ENCODE measurements around the gene CCNJL. TPM values are rescaled to one million over a fixed set of nuclear protein-coding genes. Genes with fewer than 3 reads are reported as not detected.

CCNJL gene
- total and polyA plus RNA-seq, 4 donors, result 9.1 to 22.3 (median 13.4) TPM

GRCh38 chr5:160286947-160287346 is 25.4 kb downstream of the CCNJL start:
- no peaks in the 10 kb centered on the region for H3K9me3 ChIP-seq (ENCODE audit: control insufficient read depth in 4 of 4, insufficient read depth in 3 of 4, low read length in 3 of 4)
- H3K4me1 ChIP-seq (ENCODE audit: control insufficient read depth in 5 of 5, insufficient read depth in 5 of 5, low read length in 5 of 5), result peaks cover 4 to 22% (median 11%) of the 10 kb centered on the region in 5 donors
- DNase-seq (no peak), ATAC-seq (ENCODE audit: insufficient read depth, low FRiP score) (no peak)
- H3K36me3 ChIP-seq (ENCODE audit: control insufficient read depth in 4 of 4, insufficient read depth in 4 of 4, low read length in 4 of 4), result no peaks in the 10 kb centered on the region
- peak overlapping the region; percentile 57 to 70 for H3K27ac ChIP-seq (ENCODE audit: low read depth in 1 of 2, low read length in 1 of 2)
- H3K4me3 ChIP-seq, result no peak overlapping the region
- no peak overlapping the region for H3K9ac ChIP-seq (ENCODE audit: insufficient read depth in 1 of 2, low read length in 2 of 2)
- TF ChIP-seq, protein P1, sequence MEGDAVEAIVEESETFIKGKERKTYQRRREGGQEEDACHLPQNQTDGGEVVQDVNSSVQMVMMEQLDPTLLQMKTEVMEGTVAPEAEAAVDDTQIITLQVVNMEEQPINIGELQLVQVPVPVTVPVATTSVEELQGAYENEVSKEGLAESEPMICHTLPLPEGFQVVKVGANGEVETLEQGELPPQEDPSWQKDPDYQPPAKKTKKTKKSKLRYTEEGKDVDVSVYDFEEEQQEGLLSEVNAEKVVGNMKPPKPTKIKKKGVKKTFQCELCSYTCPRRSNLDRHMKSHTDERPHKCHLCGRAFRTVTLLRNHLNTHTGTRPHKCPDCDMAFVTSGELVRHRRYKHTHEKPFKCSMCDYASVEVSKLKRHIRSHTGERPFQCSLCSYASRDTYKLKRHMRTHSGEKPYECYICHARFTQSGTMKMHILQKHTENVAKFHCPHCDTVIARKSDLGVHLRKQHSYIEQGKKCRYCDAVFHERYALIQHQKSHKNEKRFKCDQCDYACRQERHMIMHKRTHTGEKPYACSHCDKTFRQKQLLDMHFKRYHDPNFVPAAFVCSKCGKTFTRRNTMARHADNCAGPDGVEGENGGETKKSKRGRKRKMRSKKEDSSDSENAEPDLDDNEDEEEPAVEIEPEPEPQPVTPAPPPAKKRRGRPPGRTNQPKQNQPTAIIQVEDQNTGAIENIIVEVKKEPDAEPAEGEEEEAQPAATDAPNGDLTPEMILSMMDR (IDR thresholded peaks at IDR 0.05; ENCODE audit: control extremely low read depth, extremely low read depth), result no peak
- H3K27me3 ChIP-seq (ENCODE audit: control insufficient read depth in 3 of 3, insufficient read depth in 3 of 3, low read length in 2 of 3), result no peaks in the 10 kb centered on the region
- 73 to 86% methylated on average over 6 of the region's 6 CpGs for WGBS, 2 donors

GRCh38 chr5:160285316-160285715 is 27.0 kb downstream of the CCNJL start:
- Histone ChIP-seq H3K9ac (ENCODE audit: insufficient read depth in 1 of 2, low read length in 2 of 2) (no peak overlapping the region), H3K36me3 (ENCODE audit: control insufficient read depth in 4 of 4, insufficient read depth in 4 of 4, low read length in 4 of 4) (peaks cover 0 to 1% (median 0%) of the 10 kb centered on the region in 4 donors), H3K27me3 (ENCODE audit: control insufficient read depth in 3 of 3, insufficient read depth in 3 of 3, low read length in 2 of 3) (no peaks in the 10 kb centered on the region), H3K27ac (ENCODE audit: low read depth in 1 of 2, low read length in 1 of 2) (peak overlapping the region in 1 of 2 donors; percentile 59), H3K9me3 (ENCODE audit: control insufficient read depth in 4 of 4, insufficient read depth in 3 of 4, low read length in 3 of 4) (no peaks in the 10 kb centered on the region), H3K4me1 (ENCODE audit: control insufficient read depth in 5 of 5, insufficient read depth in 5 of 5, low read length in 5 of 5) (peaks cover 4 to 22% (median 11%) of the 10 kb centered on the region in 5 donors), H3K4me3 (no peak overlapping the region)
- DNase-seq (no peak), ATAC-seq (ENCODE audit: insufficient read depth, low FRiP score) (no peak)
- WGBS, 2 donors, result 43 to 61% methylated on average over 2 of the region's 2 CpGs
- TF ChIP-seq, protein P1 (IDR thresholded peaks at IDR 0.05; ENCODE audit: control extremely low read depth, extremely low read depth), result no peak

DNA sequence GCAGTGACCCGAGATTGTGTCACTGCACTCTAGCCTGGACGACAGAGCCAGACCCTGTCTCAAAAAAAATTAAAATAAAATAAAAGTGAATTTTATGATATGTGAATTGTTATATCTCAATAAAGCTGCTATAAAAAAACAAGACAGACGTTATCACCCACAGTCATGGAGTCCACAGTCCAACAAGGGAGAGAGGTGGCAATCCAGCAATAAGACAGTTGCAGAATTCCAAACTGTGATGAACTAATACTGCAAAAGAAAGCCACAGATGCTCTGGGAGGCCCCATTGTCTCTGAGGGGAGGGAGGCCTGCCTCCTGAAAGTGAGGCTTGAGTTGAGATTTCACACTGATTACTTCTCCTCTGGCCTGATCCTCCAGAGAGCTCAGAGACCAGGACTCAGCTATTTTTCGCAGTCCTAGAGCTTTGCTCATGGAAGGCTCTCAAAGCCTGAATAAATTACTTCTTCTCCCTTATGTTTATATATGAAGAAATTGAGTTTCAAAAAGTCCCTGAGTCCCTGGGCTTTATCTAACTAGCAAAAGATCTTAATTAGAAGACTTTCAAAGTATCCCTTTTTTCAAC is 28.0 kb downstream of the CCNJL start:
- TF ChIP-seq, protein P1 (IDR thresholded peaks at IDR 0.05; ENCODE audit: control extremely low read depth, extremely low read depth), result no peak
- peaks cover 4 to 18% (median 11%) of the 10 kb centered on the region in 5 donors for H3K4me1 ChIP-seq (ENCODE audit: control insufficient read depth in 5 of 5, insufficient read depth in 5 of 5, low read length in 5 of 5)
- no peak for ATAC-seq (ENCODE audit: insufficient read depth, low FRiP score)
- no peak overlapping the region for H3K4me3 ChIP-seq
- peaks cover 0 to 4% (median under 1%) of the 10 kb centered on the region in 4 donors for H3K36me3 ChIP-seq (ENCODE audit: control insufficient read depth in 4 of 4, insufficient read depth in 4 of 4, low read length in 4 of 4)
- H3K27ac ChIP-seq (ENCODE audit: low read depth in 1 of 2, low read length in 1 of 2), result no peak overlapping the region
- H3K9me3 ChIP-seq (ENCODE audit: control insufficient read depth in 4 of 4, insufficient read depth in 3 of 4, low read length in 3 of 4), result no peaks in the 10 kb centered on the region
- no peaks in the 10 kb centered on the region for H3K27me3 ChIP-seq (ENCODE audit: control insufficient read depth in 3 of 3, insufficient read depth in 3 of 3, low read length in 2 of 3)
- no peak overlapping the region for H3K9ac ChIP-seq (ENCODE audit: insufficient read depth in 1 of 2, low read length in 2 of 2)
- 93% methylated on average over 4 of the region's 4 CpGs for WGBS, 2 donors
- DNase-seq, result no peak

DNA sequence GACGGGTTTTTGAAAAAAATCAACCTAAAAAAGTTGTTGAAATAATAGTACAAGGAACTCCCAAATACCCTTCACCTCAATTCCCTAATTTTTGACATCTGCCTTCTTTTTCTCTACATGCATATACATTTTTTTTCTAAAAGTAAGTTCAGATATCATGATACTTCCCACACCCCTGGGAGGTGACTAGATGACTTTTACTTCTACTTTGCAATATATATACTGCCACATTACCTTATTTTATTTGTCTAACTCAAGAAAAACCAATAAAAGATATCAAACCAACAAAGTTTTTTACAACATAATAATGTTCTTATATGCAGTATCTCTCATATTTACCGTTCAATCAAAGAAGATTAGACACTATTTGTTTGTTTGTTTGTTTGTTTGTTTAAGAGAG is 31.1 kb downstream of the CCNJL start:
- 90 to 92% methylated on average over 2 of the region's 2 CpGs for WGBS, 2 donors
- no peak for ATAC-seq (ENCODE audit: insufficient read depth, low FRiP score)

More for the DNA sequence above, 31.1 kb downstream of the CCNJL start:
- H3K4me1 ChIP-seq (ENCODE audit: control insufficient read depth in 5 of 5, insufficient read depth in 5 of 5, low read length in 5 of 5), result peaks cover 0 to 9% (median 0%) of the 10 kb centered on the region in 5 donors
- H3K27me3 ChIP-seq (ENCODE audit: control insufficient read depth in 3 of 3, insufficient read depth in 3 of 3, low read length in 2 of 3), result no peaks in the 10 kb centered on the region
- DNase-seq, result no peak
- no peaks in the 10 kb centered on the region for H3K9me3 ChIP-seq (ENCODE audit: control insufficient read depth in 4 of 4, insufficient read depth in 3 of 4, low read length in 3 of 4)
- H3K27ac ChIP-seq (ENCODE audit: low read depth in 1 of 2, low read length in 1 of 2), result no peak overlapping the region
- H3K4me3 ChIP-seq, result no peak overlapping the region
- no peak overlapping the region for H3K9ac ChIP-seq (ENCODE audit: insufficient read depth in 1 of 2, low read length in 2 of 2)
- peaks cover 0 to 11% (median 2%) of the 10 kb centered on the region in 4 donors for H3K36me3 ChIP-seq (ENCODE audit: control insufficient read depth in 4 of 4, insufficient read depth in 4 of 4, low read length in 4 of 4)
- TF ChIP-seq, protein P1 (IDR thresholded peaks at IDR 0.05; ENCODE audit: control extremely low read depth, extremely low read depth), result no peak

Data from lung (tissue), 12 donors.